ENCODE results near the gene MKLN1. TPM values are rescaled to one million over a fixed set of nuclear protein-coding genes. Genes with fewer than 3 reads are reported as not detected.

The MKLN1 gene
- total and polyA plus RNA-seq, 7 experiments from 2014 or later = 30.8 to 69.8 (median 56.7) TPM

DNA sequence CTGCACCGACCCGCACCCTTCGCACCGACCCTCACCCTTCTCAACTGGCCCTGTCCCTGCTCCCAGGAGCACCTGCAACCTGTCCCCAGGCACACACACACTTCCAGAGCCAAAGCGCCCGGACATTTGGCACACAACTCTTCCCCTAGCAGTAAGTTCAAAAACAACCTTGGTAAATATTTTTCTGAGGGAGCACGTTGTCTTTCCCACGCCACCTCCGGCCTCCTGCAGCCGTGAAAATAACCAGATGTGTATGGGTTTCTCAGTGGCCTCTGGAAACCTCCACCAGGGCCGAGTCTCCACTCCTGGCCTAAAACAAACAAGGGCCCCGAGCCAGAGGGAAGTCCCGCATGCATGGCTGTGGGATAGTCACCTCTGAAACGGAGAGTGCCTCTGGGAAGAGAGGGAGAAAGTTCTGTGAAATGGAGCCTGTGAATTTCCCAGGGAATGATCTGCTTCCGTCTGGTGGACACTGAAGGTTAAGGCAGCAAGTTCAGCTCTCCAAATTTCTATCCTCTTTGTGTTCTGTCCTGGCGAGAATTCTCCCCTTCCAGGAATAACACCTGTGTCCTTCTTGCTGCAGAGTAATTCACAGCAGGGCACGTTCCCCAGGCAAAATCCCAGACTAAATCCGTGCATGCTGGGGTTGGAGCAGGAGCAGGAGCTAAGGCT, 213.0 kb downstream of the MKLN1 start:
- H3K36me3 ChIP-seq (ENCODE audit: control insufficient read depth in 2 of 3, insufficient read depth in 3 of 3, low read length in 3 of 3) = no peaks in the 10 kb centered on the region
- no peak overlapping the region for H3K4me3 ChIP-seq (ENCODE audit: low read length)
- H3K27ac Mint-ChIP-seq = no peak overlapping the region
- H3K27me3 Mint-ChIP-seq = no peaks in the 10 kb centered on the region
- H3K27ac ChIP-seq (ENCODE audit: low read depth, low read length) = no peak overlapping the region
- intact Hi-C loops (cut with micrococcal nuclease) = no loop called here
- no peaks in the 10 kb centered on the region for H3K4me1 ChIP-seq (ENCODE audit: control insufficient read depth in 2 of 2, insufficient read depth in 2 of 2, low read length in 2 of 2)
- ChIA-PET POLR2A (no interaction called here), CTCF (no interaction called here)
- H3K9me3 ChIP-seq (ENCODE audit: control insufficient read depth in 2 of 3, low read length in 3 of 3) = no peaks in the 10 kb centered on the region
- H3K9me3 Mint-ChIP-seq = no peaks in the 10 kb centered on the region
- ATAC-seq (no peak), DNase-seq (no peak)
- no peaks in the 10 kb centered on the region for H3K27me3 ChIP-seq (ENCODE audit: control insufficient read depth in 2 of 2, insufficient read depth in 2 of 2, low read length in 2 of 2)
- H3K36me3 Mint-ChIP-seq = no peaks in the 10 kb centered on the region
- H3K4me1 Mint-ChIP-seq = peaks cover 0 to 9% (median 0%) of the 10 kb centered on the region in 7 donors
- no peak overlapping the region for H3K4me3 Mint-ChIP-seq

DNA sequence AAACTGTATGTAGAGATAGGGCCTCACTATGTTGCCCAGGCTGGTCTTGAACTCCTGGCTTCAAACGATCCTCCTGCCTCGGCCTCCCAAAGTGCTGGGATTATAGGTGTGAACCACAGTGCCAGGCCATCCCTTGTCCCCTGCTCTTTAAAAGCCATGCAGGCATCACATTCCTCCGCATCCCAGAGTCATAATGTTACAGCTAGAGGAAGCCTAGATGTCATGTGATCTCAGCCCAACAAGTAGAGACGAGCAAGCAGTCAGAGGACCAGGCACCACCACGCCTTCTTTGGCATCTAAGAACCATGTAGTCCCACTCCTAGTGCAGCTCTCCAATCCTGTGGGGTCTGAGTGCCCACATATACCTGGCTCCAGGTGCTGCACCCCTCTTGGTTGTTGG, 215.6 kb downstream of the MKLN1 start:
- Histone ChIP-seq H3K4me1 (ENCODE audit: control insufficient read depth in 2 of 2, insufficient read depth in 2 of 2, low read length in 2 of 2) (no peaks in the 10 kb centered on the region), H3K4me3 (ENCODE audit: low read length) (no peak overlapping the region), H3K36me3 (ENCODE audit: control insufficient read depth in 2 of 3, insufficient read depth in 3 of 3, low read length in 3 of 3) (no peaks in the 10 kb centered on the region), H3K27ac (ENCODE audit: low read depth, low read length) (no peak overlapping the region), H3K27me3 (ENCODE audit: control insufficient read depth in 2 of 2, insufficient read depth in 2 of 2, low read length in 2 of 2) (no peaks in the 10 kb centered on the region), H3K9me3 (ENCODE audit: control insufficient read depth in 2 of 3, low read length in 3 of 3) (no peaks in the 10 kb centered on the region)
- no peak for ATAC-seq
- POLR2A ChIA-PET = no interaction called here
- H3K27me3 Mint-ChIP-seq = no peaks in the 10 kb centered on the region
- no peak overlapping the region for H3K27ac Mint-ChIP-seq
- peaks cover 0 to 15% (median 0%) of the 10 kb centered on the region in 7 donors for H3K4me1 Mint-ChIP-seq
- no peak for DNase-seq
- CTCF ChIA-PET = no interaction called here
- H3K4me3 Mint-ChIP-seq = no peak overlapping the region
- H3K36me3 Mint-ChIP-seq = no peaks in the 10 kb centered on the region
- no peaks in the 10 kb centered on the region for H3K9me3 Mint-ChIP-seq
- intact Hi-C loops (cut with micrococcal nuclease) = no loop called here

DNA sequence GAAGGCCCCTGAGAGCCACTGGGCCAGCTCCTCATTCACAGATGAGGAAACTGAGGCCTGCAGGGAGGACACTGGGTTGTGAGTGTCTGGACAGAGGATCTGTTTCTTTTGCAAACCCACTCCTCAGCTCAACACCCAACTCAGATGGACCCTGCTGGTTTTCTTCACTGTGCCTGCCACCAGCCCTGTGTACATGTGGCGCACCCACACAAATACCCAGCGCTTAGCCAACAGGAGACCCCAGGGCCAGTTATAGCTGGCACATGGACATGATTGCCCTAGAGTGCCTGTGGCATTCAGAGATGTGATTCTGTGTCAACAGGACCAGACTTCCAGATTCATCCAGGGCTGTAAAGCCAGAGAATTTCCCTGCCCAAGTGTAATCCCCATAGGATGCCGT, 216.3 kb downstream of the MKLN1 start:
- no peaks in the 10 kb centered on the region for H3K36me3 ChIP-seq (ENCODE audit: control insufficient read depth in 2 of 3, insufficient read depth in 3 of 3, low read length in 3 of 3)
- DNase-seq (no peak), ATAC-seq (no peak)
- Mint-ChIP-seq H3K36me3 (no peaks in the 10 kb centered on the region), H3K4me3 (no peak overlapping the region), H3K9me3 (peaks cover 0 to 3% (median 0%) of the 10 kb centered on the region in 11 donors), H3K27ac (no peak overlapping the region), H3K4me1 (peaks cover 0 to 15% (median 0%) of the 10 kb centered on the region in 7 donors), H3K27me3 (peaks cover 3 to 4% (median 3%) of the 10 kb centered on the region in 5 donors)
- intact Hi-C loops (cut with micrococcal nuclease) = no loop called here
- H3K4me1 ChIP-seq (ENCODE audit: control insufficient read depth in 2 of 2, insufficient read depth in 2 of 2, low read length in 2 of 2) = no peaks in the 10 kb centered on the region
- H3K27me3 ChIP-seq (ENCODE audit: control insufficient read depth in 2 of 2, insufficient read depth in 2 of 2, low read length in 2 of 2) = no peaks in the 10 kb centered on the region
- no peaks in the 10 kb centered on the region for H3K9me3 ChIP-seq (ENCODE audit: control insufficient read depth in 2 of 3, low read length in 3 of 3)
- POLR2A ChIA-PET = no interaction called here
- CTCF ChIA-PET = no interaction called here
- no peak overlapping the region for H3K27ac ChIP-seq (ENCODE audit: low read depth, low read length)
- H3K4me3 ChIP-seq (ENCODE audit: low read length) = no peak overlapping the region

DNA sequence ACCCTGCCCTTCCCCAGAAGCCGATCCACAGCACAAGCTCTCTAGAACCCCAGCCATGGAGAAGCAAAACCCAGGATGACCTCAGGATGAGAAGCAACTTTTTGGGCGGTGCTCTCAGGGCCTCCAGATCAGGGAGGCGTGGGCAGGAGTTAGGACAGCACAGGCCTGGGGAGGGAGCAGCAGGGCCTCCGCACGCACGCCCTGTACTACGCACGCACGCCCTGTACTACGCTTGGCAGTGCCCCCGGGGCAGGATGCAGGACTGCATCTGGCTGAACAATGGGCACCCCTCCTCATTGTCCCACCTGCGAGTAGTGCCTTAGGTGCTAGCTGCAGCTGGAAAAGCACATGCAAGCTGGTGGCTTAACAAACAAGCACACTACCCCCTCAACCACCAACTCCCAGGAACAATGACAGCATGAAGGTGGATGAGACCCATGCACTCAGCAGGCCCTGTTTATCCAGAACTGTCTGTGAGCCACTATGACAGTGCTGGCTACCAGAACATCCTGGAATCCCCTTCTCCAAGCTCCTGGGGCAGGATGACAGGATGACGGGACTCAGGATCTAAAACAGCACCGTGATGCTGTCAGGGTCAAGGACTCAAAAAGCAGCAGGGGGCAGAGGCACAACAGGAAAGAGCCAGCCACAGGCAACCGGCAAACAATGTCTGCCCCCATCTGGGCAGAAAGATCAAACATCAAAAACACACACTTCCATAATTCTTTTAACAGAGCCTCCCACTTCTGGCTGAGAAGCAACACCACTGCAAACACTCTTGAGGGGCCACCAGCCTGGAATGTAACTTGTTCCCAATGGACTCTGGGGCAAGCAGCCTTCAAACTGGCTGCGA, 217.0 kb downstream of the MKLN1 start:
- Mint-ChIP-seq H3K4me1 (peaks cover 0 to 15% (median 0%) of the 10 kb centered on the region in 7 donors), H3K27me3 (peaks cover 4 to 7% (median 5%) of the 10 kb centered on the region in 5 donors), H3K27ac (peak overlapping the region in 1 of 9 donors; percentile 54), H3K36me3 (no peaks in the 10 kb centered on the region), H3K4me3 (no peak overlapping the region), H3K9me3 (peaks cover 0 to 3% (median 0%) of the 10 kb centered on the region in 11 donors)
- no peak for ATAC-seq
- H3K4me3 ChIP-seq (ENCODE audit: low read length) = no peak overlapping the region
- no peaks in the 10 kb centered on the region for H3K36me3 ChIP-seq (ENCODE audit: control insufficient read depth in 2 of 3, insufficient read depth in 3 of 3, low read length in 3 of 3)
- intact Hi-C loops (cut with micrococcal nuclease) = loop anchor here in 1 of 2 donors (1.0 kb wide), 1 partner anchor 110 kb away; no protein-coding TSS in a partner anchor
- no peak overlapping the region for H3K27ac ChIP-seq (ENCODE audit: low read depth, low read length)
- ChIA-PET POLR2A (no interaction called here), CTCF (interaction anchor here (0.6 kb wide), 1 partner anchor 14 kb away, joined by 3 read pairs; no protein-coding TSS in a partner anchor)
- H3K4me1 ChIP-seq (ENCODE audit: control insufficient read depth in 2 of 2, insufficient read depth in 2 of 2, low read length in 2 of 2) = no peaks in the 10 kb centered on the region
- no peaks in the 10 kb centered on the region for H3K27me3 ChIP-seq (ENCODE audit: control insufficient read depth in 2 of 2, insufficient read depth in 2 of 2, low read length in 2 of 2)
- no peak for DNase-seq
- no peaks in the 10 kb centered on the region for H3K9me3 ChIP-seq (ENCODE audit: control insufficient read depth in 2 of 3, low read length in 3 of 3)

DNA sequence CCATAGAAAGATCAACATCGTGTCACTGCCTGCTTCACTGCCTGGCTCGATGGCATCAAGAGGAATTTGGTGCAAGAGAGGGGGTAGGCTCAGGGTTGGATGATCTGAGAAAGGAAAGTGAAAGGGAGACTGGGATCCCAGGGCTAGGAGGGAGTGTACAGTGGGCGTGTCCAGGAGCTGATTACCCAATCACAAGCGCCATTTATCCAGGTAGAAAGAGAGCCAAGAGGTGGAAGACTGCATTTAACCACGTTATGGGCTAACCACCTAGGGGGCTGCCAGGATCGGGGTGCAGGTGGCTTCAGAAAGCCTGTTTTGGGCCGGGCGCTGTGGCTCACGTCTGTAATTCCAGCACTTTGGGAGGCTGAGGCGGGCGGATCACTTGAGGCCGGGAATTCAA, 218.4 kb downstream of the MKLN1 start:
- Histone ChIP-seq H3K27ac (ENCODE audit: low read depth, low read length) (no peak overlapping the region), H3K4me1 (ENCODE audit: control insufficient read depth in 2 of 2, insufficient read depth in 2 of 2, low read length in 2 of 2) (no peaks in the 10 kb centered on the region), H3K27me3 (ENCODE audit: control insufficient read depth in 2 of 2, insufficient read depth in 2 of 2, low read length in 2 of 2) (no peaks in the 10 kb centered on the region), H3K36me3 (ENCODE audit: control insufficient read depth in 2 of 3, insufficient read depth in 3 of 3, low read length in 3 of 3) (no peaks in the 10 kb centered on the region), H3K9me3 (ENCODE audit: control insufficient read depth in 2 of 3, low read length in 3 of 3) (no peaks in the 10 kb centered on the region), H3K4me3 (ENCODE audit: low read length) (no peak overlapping the region)
- ChIA-PET POLR2A (no interaction called here), CTCF (interaction anchor here (0.6 to 1.2 kb wide), 2 partner anchors 39 to 45 kb away, joined by 3 to 4 read pairs; no protein-coding TSS in a partner anchor)
- intact Hi-C loops (cut with micrococcal nuclease) = no loop called here
- Mint-ChIP-seq H3K27ac (no peak overlapping the region), H3K4me1 (peaks cover 0 to 15% (median 0%) of the 10 kb centered on the region in 7 donors), H3K27me3 (peaks cover 4 to 11% (median 5%) of the 10 kb centered on the region in 5 donors), H3K9me3 (peaks cover 0 to 3% (median 0%) of the 10 kb centered on the region in 11 donors), H3K4me3 (peak overlapping the region in 1 of 10 donors; percentile 25), H3K36me3 (no peaks in the 10 kb centered on the region)
- DNase-seq = no peak
- ATAC-seq = no peak
